GM19328 (cell line): ENCODE data around the gene SLC29A2.

Experiments used
- ATAC-seq: cut with Tn5 transposase; IDR thresholded peaks from one replicate; pipeline ENCODE4 v1.9.1; 2021; ENCODE audit warnings: mild to moderate bottlenecking, moderate library complexity; ENCODE audit not compliant: unreplicated experiment

SLC29A2 gene

GRCh38 chr11:66371627-66372415, at the start of gene SLC29A2:
SLC29A2 (minus strand) TSS chr11:66371760; CDS start chr11:66371591, 169 bp downstream.
- peak; percentile 69 for ATAC-seq

DNA sequence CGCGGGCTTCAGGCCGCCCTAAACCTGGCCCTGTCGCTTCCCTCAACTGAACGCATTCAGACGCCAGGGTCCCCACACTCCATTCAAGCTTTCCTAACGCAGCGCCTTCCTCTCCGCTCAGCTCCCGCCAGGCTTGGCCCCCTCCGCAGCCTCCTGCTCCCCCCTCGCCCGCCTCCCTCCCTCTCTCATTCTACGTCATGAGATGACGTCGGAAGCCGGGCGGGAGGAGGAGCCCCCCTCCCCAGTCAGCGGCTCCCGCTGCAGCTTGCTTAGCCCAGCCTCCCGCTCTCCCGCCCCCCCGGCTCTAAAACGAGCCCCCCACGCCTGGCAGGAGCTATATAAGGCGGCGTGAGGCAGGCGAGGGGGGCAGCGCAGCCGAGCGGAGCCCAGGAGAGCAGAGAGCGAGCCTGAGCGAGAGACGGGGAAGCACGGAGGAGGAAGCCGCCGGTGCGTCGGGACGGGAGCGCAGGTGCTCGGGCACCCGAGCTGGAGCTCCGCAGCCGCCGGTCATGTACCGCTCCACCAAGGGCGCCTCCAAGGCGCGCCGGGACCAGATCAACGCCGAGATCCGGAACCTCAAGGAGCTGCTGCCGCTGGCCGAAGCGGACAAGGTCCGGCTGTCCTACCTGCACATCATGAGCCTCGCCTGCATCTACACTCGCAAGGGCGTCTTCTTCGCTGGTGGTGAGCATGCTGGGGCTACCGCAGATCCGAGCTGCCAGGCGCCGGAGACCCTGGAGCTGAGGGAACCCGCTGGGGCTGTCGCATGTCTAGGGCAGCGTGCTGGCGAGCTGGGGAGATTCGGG, 49.3 kb upstream of the SLC29A2 start, which contains the start of gene NPAS4:
TSS of gene NPAS4 (plus strand) at position 365 of the 806 bp plus-strand sequence. CDS start at position 510, 145 bp downstream.
- no peak for ATAC-seq

DNA sequence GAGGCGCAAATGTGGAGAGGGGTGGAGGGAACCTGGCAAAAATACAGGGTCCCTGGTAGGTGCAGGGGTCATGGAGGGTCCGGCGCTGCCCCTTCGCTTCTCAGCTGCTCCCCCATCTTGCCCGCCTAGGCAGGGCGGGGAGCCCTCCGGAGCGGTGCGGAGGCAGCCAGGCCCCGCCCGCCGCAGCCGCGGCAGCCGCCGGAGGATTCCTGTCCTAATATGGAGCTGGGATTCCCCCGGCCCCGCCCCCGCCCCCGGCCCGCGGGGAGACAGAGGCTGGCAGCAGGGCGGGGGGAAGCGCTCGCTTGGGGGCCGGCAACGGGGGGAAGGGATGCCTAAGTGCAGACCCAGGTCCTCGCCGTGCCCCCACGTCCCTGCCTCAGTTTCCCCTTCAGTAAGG, 48.3 kb upstream of the SLC29A2 start:
- no peak for ATAC-seq

GRCh38 chr11:66418986-66419308, 47.4 kb upstream of the SLC29A2 start:
- no peak for ATAC-seq

DNA sequence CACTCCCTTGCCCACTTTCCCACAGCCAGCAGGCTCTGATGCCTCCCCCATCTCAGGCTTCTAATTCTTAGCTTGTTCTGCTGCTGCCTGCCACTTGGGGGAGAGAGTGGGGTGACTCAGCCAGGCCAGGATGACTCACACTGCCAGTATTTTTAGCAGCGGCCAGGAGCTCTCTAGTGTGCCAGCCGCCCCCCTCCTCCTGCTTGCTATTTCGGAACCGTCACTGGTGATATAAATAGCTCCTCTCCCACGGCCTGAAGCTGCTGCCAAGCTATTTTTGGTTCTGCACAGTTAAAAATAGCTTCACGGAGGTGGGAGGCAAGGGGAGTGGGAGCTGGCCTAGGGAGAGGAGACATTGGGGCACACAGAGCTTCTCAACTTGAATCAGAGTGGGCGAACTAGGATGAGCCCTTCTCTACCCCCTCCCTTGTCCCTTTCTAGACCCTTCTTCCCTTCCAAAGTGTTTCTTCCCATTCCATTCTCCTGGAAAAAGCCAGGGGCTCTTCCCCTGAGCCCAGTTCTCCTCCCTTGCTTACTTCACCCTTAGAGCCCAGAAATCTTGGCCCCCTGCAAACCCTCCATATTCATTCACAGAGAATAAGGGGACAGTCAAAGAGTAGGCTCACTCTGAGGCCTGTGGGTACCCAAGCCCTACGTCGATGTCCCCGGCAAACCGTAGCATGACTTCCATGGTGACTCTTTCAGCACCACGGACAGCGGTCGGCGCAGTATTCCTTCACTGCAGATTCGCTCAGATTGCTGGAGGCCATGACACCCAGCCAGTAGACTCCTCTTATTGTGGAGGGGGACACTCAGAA, 46.8 kb upstream of the SLC29A2 start:
- ATAC-seq: no peak

DNA sequence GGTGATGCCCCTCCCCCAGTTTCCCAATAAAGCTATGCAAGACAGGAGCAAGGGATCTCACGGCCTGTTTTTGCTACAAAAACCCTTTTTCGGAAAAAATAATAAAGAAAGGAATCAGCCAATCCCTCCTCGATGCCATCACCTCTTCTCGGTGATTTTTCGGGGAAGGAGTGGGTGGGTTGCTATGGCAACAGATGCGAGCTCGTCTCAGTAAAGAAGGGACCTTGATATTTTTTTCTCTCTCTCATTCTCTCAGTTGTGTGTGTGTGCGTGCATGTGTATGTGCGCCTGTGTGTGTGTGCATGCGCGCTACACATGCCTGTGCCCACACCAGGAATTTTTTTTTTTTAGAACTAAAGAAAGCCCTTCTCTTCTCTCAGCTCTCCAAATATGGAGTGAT, 45.4 kb upstream of the SLC29A2 start:
- no peak for ATAC-seq

GRCh38 chr11:66415423-66415822, 43.9 kb upstream of the SLC29A2 start:
- ATAC-seq: no peak

- ATAC-seq: no peak
These were observed 42.8 kb upstream of the SLC29A2 start for GRCh38 chr11:66414120-66414934.

GRCh38 chr11:66413167-66413566, 41.6 kb upstream of the SLC29A2 start:
- ATAC-seq: no peak

DNA sequence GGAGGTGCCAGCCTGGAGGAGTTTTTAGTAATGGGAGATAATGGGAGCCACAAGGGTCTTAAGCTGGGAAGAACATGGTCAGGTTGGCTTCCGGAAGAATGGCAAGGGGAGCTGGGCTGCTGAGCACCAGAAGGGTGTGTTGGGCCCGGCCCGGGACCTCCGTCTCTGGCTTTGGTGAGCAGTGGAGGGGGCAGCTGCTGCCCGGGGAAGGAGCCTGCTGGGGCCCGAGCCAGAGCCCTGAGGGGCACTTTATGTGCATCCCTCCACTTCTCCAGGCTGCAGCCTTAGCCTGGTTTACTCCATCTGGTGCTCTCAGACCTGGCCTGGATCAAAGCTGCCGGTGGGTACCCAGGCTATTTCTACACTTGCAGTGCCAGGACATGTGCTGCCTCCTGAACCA, 40.5 kb upstream of the SLC29A2 start:
- ATAC-seq: no peak

- ATAC-seq: no peak
These were observed 39.8 kb upstream of the SLC29A2 start for GRCh38 chr11:66411323-66411722.

GRCh38 chr11:66410191-66410590, 38.6 kb upstream of the SLC29A2 start:
- ATAC-seq: no peak

DNA sequence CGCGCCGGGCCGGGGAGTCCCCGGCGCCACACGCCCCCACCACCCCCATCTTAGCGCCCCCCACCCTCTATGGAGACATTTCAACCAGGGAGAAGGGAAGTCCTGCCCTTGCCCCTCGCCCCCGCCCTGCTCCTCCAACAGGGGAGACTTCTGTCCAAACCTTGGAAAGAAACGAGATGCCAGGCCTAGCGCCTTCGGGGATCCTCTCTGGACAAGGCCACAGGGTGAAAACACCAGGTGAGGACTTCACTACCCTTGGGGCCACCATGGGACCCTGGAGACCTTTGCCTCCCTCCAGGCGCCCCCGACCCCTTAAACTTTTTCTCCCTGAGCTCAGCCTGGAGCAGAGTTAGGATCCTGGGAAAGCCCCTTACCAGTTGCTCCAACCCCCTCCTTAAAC, 37.7 kb upstream of the SLC29A2 start:
- ATAC-seq: no peak

- ATAC-seq: no peak
These were observed 37.1 kb upstream of the SLC29A2 start for GRCh38 chr11:66408488-66409214.

- ATAC-seq: no peak
These were observed 36.1 kb upstream of the SLC29A2 start for GRCh38 chr11:66407651-66408050.

GRCh38 chr11:66393954-66394353, 22.4 kb upstream of the SLC29A2 start:
- no peak for ATAC-seq

DNA sequence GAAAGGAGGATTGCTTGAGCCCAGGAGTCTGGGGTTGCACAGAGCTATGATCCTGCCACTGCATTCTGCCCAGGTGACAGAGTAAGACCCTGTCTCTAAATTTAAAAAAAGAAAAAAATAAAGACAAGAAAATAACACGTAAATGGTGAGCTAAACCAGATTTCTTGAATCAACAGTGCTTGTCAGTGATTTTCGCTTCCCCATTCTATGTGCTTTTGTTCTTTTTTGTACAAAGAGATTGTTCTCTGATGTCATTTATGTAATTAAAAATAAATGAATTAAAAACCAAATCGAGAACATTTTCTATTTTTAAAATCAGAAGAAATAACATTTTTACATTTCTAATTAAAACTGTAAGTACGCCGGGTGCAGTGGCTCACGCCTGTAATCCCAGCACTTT, 19.8 kb upstream of the SLC29A2 start:
- ATAC-seq: no peak

DNA sequence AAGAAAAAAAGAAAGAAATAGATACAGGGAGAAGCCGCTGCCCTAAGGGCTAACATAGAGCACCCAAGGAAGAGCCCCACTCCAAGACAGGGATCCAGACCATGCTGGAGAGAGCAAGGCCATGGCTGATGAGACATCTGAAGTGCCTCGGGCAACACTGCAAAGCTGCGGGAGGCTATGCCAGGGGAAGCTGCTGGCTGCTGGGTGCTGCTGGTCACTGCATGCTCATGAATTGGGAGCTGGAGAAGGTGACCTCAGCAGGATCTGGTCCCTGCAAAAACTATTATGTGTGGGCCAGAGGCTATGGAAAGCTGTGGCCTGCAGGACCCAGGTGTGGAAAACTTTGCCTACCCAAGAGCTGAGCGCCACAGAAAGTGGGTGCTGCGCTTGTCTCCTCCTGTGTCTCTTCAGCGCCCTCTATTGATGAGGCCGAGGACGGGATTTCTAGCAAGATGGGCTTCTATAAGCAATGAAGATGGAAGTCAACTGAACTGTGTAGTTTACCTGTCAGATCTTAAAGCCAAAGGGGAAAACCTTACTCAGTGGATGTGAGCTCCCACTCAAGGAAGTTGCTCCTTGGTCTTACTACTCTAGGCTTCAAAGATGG, 17.3 kb upstream of the SLC29A2 start:
- ATAC-seq: no peak
